Fibroblast of skin of scalp (primary cell): ENCODE measurements around the gene THEMIS.
"Not testable (repeated sequence)": the region's sequence is repeated elsewhere in the genome, so short reads cannot be mapped to it uniquely, and the experiment has no call there.

ENCODE experiments used
- DNase-seq: peaks from one replicate; pipeline ENCODE4 v3.0.0-alpha.2; 2013

Gene THEMIS

DNA sequence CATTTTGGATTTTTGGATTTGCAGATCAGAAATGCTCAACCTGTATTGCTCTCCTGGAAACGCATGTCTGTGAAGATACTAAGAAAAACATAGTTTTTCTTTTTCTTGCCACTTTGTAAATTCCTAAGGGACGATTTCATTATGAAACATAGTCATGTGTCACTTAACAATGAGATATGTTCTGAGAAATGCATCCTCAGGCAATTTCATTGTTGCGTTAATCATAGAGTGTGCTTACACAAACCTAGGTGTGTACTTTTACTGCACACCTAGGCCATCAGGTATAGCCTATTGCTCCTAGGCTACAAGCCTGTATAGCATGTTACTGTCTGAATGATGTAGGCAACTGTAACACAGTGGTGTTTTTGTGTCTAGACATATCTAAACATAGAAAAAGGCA, 13.4 kb upstream of the THEMIS start:
- peak; percentile 9 for DNase-seq

DNA sequence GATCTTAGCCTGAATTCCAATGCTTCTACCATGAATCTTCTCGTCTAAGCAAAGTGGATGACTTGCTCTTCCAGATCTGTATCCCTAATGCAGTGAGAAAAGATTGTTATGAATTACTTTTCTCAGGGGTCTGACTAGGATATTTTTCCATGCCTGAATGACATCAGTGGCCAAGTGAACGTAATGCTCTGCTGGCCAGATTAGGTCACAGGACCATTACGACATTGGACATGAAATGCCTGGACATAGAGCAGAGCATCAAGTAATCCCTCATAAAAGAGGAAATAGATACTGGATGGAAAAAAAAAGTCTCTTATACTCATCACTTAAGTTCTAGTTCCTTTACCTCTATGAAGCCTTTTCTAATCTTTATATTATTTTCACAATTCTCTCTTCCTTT, 12.1 kb upstream of the THEMIS start:
- no peak for DNase-seq

- no peak for DNase-seq
These were observed 7.2 kb upstream of the THEMIS start for GRCh38 chr6:127907960-127908640.

DNA sequence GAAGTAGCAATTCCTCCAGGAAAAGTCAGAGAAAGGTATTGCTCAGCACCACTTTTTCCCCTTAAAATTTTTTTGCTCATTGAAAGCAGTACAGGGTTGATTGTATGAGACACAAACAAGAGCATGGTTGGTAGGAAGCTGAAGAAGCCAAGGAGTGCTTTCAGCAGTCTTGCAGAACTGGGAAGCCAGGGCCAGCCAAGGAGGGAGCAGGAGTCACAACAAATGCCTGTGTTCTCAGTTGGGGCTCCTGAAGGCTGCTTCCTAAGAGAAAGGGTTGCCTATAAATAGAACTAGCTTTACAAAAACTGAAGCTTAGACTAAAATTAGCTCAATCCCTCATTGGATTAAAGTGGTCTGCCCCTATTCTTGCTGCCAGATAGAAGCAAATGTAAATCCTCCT, 3.3 kb upstream of the THEMIS start:
- DNase-seq: no peak

DNA sequence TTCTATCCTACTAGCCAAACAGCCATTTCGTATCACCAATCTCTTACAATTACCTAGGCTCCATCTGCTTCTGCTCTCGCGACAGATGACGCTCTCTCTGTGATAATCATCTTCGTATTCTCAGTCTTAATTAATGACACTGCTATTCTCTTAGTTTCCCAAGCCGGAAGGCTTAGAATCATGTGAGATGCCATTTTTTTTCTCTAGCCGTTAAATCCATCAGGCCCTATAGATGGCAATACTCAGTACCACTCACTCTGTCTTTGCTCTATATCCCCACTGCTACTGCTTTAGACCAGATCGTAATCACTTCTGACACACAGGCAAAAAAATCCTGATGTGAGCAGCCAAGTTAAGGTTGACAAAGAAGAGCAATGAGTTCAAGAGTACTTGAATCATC, 2.1 kb upstream of the THEMIS start:
- no peak for DNase-seq

GRCh38 chr6:127897484-127897883, 3.4 kb downstream of the THEMIS start:
- DNase-seq: no peak

GRCh38 chr6:127894051-127894450, 6.8 kb downstream of the THEMIS start:
- DNase-seq: no peak

- DNase-seq: no peak
These were observed 7.3 kb downstream of the THEMIS start for GRCh38 chr6:127893541-127893940.

DNA sequence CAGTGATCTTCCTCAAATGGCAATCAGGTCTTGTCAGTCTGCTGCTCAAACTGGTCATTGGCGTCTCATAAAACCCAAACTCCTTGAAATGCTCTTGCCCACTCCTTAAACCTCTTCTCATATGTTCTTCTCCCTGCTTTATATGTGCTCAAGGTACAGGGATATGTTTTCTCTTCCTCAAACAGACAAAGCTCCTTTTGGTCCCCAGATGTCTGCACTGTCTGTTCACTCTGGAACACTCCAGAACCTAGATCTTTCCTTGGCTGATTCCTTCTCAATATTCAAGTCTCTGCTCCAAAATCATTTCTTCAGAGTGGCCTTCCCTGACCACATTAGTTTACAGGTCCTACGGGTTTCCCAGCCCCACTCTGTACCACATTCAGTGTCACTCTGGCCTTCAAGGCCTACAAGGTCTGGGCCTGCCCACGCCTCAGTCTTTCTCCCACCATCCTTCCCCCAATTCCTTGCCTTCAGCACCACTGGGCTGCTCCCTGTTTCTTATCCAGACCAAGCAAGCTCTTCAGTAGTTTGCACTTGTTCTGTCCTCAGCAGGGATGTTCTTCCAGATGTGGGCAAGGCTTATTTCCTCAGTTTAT, 9.0 kb downstream of the THEMIS start:
- no peak for DNase-seq

DNA sequence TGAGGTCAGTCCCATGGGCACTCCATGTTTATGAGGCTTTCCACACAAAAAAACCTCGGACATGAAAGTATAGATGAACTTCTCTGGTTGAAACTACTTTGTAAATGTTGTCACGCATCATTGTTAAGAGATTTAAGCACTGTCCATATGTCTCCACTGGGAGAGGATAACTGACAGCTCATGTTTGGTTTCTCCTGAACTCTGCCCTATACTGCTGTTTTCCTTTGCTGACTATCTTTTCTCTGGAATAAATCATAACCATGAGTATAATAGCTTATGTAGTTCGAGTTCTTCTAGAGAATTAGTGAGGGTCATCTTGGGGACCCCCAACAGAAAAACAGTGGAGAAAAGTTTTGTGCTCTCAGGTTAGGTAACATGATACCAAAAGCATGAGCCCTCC, 14.3 kb downstream of the THEMIS start:
- no peak for DNase-seq

DNA sequence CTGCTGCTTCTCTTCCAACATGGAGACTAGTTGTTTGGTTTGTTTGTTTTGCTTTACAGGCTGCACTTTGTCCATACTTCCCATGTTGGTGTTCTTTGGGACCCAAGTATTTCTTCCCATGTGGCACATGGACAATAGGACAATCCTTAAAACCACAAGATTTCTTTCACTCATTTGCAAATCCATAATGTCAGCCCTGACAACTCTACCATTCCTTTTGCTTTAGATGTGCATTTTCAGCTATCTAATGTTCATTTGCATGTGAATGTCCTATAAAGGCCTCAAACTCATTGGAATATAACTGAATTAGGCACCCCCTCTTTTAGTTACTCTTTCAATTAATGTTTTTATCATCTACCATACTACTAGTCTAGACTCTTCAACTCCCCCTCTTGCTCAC, 16.7 kb downstream of the THEMIS start:
- DNase-seq: no peak

GRCh38 chr6:127881949-127882348, 18.9 kb downstream of the THEMIS start:
- DNase-seq: not testable (repeated sequence)

GRCh38 chr6:127880429-127880828, 20.4 kb downstream of the THEMIS start:
- no peak for DNase-seq

- peak; percentile 9 for DNase-seq
These were observed 21.2 kb downstream of the THEMIS start for GRCh38 chr6:127879685-127880084.

- DNase-seq: no peak
These were observed 22.7 kb downstream of the THEMIS start for GRCh38 chr6:127878115-127878514.

- no peak for DNase-seq
These were observed 23.6 kb downstream of the THEMIS start for GRCh38 chr6:127877231-127877630.

DNA sequence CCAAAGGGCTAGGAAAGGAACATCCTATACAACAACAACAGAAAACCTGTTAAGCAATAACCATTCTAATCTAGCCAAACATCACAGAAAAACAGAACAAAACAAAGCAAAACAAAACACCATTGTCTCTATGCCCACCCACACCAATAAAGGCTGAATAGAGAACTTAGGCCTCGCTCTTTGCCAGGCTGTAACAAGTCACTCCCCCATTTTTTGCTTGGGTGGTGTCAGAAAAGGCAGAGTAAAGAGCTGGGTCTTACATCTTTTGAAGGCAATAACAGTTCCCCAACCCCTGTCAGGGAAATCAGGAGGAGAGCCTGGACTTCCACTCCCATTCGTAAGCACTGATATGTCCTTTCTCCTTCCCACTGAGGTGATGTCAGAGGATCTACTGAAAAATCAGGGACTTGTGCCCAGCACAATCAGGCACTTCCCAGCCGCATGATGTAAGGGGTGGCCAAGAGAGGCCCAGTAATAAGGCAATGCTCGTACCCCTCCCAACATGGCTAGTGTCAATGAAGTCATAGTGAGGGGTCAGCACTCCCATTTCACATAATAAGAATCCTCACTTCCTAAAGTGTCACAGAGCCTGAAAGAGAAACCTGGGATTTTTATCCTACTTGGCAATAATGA, 31.0 kb downstream of the THEMIS start:
- DNase-seq: no peak

DNA sequence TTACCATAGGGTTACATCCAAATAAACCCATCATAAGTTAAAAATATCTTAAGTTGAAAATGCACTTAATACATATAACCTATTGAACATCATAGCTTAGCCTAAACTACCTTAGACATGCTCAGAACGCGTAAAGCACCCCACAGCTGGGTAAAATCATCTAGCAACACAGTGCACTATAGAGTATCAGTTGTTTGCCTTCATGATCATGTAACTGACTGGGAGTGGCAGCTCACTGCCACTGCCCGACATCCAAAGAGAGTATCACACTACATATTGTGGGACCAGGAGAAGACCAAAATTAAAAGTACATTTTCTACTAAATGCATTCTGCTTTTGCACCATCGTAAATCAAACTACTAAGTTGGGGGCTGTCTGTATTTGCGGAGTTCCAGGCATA, 31.7 kb downstream of the THEMIS start:
- no peak for DNase-seq

DNA sequence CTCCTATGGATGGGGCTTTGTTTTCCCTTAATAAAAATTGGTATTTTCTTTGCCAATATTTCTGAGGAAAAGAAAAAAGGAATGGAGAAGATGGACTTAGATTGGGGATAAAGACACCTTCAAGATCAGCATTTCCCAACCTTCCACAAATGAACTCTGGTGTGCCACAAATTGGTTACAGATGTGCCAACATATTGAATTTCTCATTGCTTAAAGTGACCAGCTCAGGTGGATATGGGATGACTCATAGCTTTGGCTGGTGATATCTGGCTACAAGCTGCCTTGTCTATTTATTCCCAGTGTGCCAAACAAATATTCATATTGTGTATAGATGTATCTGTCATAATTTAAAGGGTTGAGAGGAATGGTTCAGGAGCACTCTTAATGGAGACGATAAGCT, 32.5 kb downstream of the THEMIS start:
- no peak for DNase-seq

GRCh38 chr6:127866766-127867165, 34.1 kb downstream of the THEMIS start:
- DNase-seq: no peak

DNA sequence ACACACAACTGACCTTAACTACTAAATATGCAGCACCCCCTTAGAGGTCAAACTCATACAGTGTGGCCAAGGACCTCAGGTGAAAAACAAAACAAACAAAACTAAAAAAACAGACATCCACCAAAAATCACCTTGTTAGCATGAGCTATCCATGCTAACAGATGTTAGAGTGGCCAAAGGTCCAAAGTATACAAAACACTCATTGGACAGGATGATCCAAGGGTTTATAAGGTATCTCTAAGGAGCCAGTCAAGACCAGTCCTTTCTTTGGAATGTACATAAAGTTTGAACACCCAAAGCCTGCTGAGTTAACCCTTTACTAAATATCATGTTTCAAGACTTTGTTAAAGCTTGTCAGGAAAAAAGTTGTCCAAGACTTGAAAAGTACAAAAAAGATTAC, 35.8 kb downstream of the THEMIS start:
- DNase-seq: no peak

- DNase-seq: no peak
These were observed 36.2 kb downstream of the THEMIS start for GRCh38 chr6:127864701-127865100.

- DNase-seq: no peak
These were observed 40.1 kb downstream of the THEMIS start for GRCh38 chr6:127860723-127861122.

DNA sequence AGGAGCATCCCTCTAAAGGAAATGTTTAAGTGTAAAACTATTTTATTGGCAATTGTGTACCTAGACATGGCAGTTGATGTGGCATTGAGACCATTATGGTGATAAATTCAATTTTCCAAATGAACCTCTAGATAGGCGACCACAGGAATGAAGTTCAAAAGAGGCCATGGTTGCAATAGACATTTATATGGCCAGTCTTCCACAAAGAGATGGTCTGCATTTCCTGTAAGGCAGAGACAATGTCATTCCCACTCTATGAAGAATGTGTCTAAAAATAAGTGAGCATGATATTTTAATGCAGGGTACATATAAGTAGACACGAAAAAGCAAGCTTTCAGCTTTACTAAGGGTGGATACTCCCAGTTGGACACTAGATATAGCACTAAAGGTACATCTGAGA, 40.9 kb downstream of the THEMIS start:
- no peak for DNase-seq
